ENCODE measurements around the gene CAMK2B.

Gene CAMK2B

DNA sequence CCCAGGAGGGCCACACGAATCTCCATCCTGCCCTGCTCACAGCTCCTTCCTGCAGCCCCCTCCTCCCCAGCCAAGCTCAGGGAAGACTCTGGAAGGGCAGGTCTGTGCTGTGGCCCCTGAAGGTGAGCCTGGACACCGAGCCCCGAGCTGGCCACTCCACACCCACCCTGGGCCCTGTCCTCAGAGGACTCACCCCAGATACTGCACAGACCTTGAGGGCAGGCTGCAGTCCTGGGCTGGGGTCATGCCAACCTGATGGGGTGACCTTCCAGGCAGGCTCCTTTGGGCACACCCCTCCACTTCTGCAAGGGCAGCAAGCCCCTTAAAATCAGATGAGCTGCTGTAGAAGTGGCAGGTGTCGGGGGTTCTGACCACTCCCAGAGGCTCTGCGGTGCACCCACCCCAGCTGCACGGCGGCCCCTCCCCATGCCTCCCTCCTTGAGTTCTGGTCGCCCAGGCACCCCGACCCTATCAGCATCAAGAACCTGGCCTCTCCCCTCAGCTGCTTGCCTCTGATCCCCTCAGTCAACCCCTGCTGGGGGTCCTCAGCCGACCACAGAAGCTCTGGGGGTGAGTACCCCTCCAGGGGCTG lies 100.3 kb downstream of the CAMK2B start:
- Histone ChIP-seq H3K27me3 (no peaks in the 10 kb centered on the region), H3K4me1 (no peaks in the 10 kb centered on the region; the same call in 1 of the 2 replicates), H3K4me3 (ENCODE audit: low read depth, low read length) (no peak overlapping the region), H3K9me3 (no peaks in the 10 kb centered on the region), H3K36me3 (no peaks in the 10 kb centered on the region)
- no peak for DNase-seq
- TF ChIP-seq, protein P1, sequence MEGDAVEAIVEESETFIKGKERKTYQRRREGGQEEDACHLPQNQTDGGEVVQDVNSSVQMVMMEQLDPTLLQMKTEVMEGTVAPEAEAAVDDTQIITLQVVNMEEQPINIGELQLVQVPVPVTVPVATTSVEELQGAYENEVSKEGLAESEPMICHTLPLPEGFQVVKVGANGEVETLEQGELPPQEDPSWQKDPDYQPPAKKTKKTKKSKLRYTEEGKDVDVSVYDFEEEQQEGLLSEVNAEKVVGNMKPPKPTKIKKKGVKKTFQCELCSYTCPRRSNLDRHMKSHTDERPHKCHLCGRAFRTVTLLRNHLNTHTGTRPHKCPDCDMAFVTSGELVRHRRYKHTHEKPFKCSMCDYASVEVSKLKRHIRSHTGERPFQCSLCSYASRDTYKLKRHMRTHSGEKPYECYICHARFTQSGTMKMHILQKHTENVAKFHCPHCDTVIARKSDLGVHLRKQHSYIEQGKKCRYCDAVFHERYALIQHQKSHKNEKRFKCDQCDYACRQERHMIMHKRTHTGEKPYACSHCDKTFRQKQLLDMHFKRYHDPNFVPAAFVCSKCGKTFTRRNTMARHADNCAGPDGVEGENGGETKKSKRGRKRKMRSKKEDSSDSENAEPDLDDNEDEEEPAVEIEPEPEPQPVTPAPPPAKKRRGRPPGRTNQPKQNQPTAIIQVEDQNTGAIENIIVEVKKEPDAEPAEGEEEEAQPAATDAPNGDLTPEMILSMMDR (IDR thresholded peaks at IDR 0.05; ENCODE audit: low read depth, low read length), result no peak

DNA sequence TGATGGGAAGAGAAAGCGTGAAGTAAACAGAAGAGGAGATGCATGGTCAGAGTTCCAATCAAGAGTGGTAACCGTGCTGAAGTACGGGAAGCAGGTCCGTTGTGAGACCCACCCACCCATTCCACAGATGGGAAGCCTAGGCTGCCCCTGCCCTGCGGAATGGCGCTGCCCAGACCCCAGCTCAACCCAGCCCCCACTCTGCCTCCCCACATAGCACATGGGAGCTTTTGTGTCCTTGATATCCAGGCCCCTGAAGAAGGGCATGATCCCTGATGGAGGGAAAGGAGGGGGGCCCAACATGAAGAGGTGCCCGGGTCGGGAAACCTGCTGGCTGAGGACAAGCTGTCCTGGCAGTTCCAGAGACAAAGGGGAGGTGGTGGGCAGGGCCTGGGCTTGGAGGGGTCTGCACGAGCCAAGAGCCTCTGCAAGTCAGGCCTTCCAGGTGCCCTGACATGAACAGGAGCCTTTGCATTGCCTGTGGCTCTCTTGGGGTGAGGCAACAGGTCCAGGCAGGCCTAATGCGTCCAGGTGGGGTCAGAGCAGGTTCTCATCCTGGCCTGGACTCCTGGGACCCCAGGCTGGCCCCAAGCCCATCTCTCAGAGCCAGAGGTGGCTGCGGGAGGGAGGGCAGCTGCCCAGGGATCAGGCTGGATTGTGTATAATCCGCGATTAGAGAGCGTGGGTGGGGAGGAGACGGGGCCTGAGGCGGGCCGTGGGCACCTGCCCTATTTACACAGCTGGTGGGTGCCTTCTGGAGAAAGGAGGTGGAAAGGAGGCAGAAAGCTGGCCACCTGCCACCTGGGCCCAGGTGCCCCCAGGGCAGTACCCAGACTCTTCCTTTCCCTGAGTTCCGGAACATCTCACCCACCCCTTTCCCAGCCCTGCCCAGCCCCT lies 101.1 kb downstream of the CAMK2B start:
- H3K9me3 ChIP-seq, result no peaks in the 10 kb centered on the region
- no peaks in the 10 kb centered on the region for H3K27me3 ChIP-seq
- no peak for DNase-seq
- no peaks in the 10 kb centered on the region; the same call in 1 of the 2 replicates for H3K4me1 ChIP-seq
- H3K36me3 ChIP-seq, result no peaks in the 10 kb centered on the region
- no peak overlapping the region for H3K4me3 ChIP-seq (ENCODE audit: low read depth, low read length)
- TF ChIP-seq, protein P1 (IDR thresholded peaks at IDR 0.05; ENCODE audit: low read depth, low read length), result no peak

DNA sequence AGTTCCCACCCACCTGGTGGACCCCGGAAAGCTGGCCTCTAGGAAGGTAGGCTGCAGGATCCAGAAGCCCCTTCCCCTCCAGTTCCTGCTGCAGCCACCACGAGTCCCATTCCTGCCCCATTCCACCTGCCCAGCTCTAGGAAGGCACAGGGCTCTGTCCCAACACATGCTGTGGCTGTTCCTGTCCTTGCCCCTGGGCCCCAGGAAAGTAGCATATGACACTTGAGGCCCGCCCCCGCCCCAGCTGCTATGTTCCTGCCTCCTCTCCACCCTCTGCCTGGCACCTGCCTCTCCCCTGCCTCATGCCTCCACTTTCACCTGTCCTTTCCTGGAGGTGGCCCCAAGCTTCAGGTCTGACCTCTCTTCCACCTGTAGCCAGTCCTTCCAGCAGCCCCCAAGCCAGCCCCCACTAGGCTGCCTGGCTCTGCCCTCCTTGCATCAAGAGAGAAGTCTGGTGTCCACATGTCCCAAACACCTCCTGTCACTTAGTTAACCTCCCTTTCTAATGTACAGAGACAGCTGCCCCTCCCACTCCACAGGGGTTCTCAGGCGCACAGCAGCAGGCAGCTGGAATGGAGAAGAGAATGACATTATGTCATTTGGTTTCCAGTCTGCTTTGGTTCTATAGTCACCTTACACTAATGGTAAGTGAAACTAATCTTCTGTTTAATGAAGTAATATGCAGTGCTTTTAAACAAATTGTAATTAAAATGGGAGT lies 101.9 kb downstream of the CAMK2B start:
- TF ChIP-seq, protein P1 (IDR thresholded peaks at IDR 0.05; ENCODE audit: low read depth, low read length), result no peak
- H3K4me1 ChIP-seq, result no peaks in the 10 kb centered on the region; the same call in 1 of the 2 replicates

DNA sequence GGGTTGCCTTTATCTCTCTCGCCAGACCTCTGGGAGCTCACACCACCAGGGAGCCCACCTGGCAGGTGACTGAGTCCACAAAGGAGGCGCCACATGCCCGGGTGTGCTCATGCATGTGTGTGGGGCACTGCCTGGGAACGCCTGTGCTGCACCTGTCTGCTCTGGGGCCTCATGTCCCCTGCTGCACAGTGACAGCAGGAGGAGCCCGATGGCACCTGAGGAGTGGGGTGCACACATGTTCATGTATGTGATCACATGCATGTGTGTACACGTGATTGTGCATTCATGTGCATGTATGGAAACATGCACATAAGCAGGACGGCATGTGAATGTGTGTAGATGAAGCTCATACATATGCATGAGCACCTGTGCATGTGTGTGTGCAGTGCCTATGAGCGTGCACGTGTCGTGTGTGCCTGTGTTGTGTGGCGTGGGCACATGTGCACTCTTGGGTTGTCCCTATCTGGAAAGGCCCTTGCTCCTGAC lies 102.6 kb downstream of the CAMK2B start:
- H3K4me3 ChIP-seq (ENCODE audit: low read depth, low read length), result no peak overlapping the region
- H3K4me1 ChIP-seq, result no peaks in the 10 kb centered on the region; the same call in 1 of the 2 replicates
- H3K36me3 ChIP-seq, result no peaks in the 10 kb centered on the region
- no peaks in the 10 kb centered on the region for H3K9me3 ChIP-seq
- TF ChIP-seq, protein P1 (IDR thresholded peaks at IDR 0.05; ENCODE audit: low read depth, low read length), result no peak
- DNase-seq, result no peak
- no peaks in the 10 kb centered on the region for H3K27me3 ChIP-seq

More for the DNA sequence above, 101.9 kb downstream of the CAMK2B start:
- Histone ChIP-seq H3K9me3 (no peaks in the 10 kb centered on the region), H3K27me3 (no peaks in the 10 kb centered on the region), H3K36me3 (no peaks in the 10 kb centered on the region), H3K4me3 (ENCODE audit: low read depth, low read length) (no peak overlapping the region)
- DNase-seq, result no peak

DNA sequence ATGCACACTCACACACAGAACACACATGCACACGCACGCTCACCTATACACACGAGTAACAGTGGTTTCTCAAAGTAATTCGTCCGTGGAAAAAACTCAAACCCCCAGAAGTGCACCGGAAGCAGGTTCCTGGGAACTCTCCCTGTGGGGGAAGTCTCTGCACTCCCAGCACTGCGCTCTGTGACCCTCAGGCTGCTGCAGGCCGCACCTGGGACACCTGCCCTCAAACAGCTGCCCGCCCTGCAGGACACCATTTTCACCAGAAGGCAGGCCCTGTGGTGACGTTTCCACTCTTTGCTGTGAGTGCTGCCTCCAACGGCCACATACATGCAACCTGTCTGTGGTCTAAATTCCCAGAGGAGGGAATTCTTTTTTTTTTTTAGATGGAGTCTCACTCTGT lies 103.3 kb downstream of the CAMK2B start:
- no peaks in the 10 kb centered on the region for H3K27me3 ChIP-seq
- no peak for DNase-seq
- no peaks in the 10 kb centered on the region for H3K9me3 ChIP-seq
- TF ChIP-seq, protein P1 (IDR thresholded peaks at IDR 0.05; ENCODE audit: low read depth, low read length), result no peak
- H3K36me3 ChIP-seq, result no peaks in the 10 kb centered on the region
- no peak overlapping the region for H3K4me3 ChIP-seq (ENCODE audit: low read depth, low read length)
- H3K4me1 ChIP-seq, result no peaks in the 10 kb centered on the region; the same call in 1 of the 2 replicates
